Glomerular visceral epithelial cell (primary cell): ENCODE results near the gene ADCY10.
"Not testable (repeated sequence)": the region's sequence is repeated elsewhere in the genome, so short reads cannot be mapped to it uniquely, and the experiment has no call there.

Experiments
- DNase-seq: peaks from one replicate; pipeline ENCODE4 v3.0.0-alpha.2; 2016; ENCODE audit errors: extremely low spot score

Gene ADCY10

DNA sequence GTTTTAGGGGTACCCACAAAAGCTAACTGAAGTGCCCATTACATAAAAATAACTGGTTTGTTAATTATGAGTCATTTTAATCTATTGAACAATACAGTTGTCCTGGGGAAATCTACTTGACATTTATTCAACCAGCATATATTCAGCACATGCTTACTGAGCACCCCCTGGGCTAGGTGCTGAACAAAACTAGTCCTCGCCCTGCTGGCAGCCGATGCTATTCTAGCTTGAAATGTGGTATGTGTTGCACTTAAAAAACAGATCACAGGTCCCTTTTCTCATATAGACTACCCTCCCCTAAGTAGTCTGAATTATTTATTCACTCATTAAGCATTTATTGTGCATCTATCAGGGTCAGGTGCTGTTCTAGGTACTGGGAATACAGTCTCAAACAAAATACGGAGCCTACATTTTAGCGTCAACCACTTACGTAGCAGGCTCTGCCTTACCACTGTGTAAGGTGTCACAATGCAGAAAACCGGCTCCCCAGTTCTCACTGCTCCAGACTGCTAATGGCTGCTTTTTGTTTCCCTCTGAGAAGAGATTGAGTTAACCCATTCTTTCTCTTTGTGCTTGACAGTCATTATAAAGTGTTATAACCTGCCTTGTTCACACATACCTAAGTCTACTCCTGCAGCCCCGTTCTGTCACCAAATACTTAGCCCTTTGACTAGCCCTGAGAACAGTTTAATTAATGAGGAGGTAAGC is 57.1 kb downstream of the ADCY10 start:
- DNase-seq, result no peak

DNA sequence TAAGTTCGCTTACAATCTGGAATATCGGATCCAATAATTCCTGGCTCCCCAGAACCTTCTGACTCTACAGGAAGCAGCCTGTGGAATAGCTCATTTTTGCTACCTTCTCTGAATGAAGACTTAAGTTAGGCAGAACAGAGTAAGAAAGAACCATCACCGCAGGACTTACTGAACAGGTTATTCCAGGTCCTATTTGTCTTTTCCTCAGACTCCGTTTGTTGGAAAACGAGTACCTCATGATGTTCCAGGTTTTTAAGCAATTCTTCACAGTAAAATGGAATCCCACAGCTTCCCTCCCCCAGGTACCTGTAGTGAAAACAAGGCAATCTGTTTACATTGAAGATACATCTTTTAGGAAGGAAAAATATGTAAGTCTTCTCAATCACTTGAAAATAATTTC is 59.8 kb downstream of the ADCY10 start:
- no peak for DNase-seq

DNA sequence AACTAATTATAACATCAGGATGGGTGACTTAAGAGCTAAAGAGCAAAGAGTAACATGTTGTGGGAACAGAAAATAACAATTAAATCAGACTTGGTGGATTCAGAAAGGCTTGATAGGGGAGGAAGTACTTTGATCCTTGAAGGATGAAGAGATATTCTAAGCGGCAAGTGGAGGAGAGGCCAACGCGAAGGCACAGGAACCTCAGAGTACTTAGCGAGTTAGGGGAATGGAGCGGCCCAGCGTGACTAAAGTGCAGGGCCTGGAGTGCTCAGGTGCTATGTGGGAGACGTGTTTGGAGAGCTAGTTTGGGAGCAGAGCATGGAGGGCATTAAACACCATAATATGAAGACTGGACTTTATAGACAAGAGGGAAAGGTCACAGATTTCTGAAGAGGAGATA is 64.3 kb downstream of the ADCY10 start:
- no peak for DNase-seq

DNA sequence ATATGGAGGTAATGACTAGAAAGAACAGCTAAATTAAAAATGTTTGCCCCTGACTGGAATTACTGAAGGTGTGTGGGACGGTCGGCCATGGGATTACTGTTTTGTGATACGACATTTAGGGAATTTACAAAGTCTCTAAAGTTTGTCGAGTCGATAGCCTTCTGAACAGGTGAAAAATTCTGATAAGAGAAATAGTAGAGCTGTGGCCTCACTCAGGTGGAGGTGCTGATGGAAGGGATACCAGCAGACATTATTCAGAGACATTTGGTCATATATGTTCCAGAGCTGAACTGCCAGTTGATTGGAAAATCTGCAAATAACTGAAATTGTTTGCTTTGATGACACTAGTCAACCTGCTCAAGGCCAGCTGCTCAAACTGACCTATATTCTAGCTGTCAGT is 71.1 kb downstream of the ADCY10 start:
- DNase-seq, result no peak

DNA sequence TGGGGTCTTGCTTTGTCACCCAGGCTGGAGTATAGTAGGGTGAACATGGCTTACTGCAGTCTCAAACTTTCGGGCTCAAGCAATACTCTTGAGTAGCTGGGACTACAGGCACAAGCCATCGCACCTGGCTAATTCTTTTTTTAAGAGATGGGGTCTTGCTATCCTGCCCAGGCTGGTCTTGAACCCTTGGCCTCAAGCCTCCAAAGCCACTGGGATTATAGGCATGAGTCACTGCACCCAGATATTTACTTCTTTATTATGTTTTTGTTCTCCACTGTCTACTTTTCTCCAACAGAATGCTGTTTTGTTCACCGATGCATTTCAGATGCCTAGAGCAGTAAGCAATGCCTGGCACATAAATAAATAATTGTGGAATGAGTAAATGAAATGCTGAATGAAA is 72.4 kb downstream of the ADCY10 start:
- DNase-seq, result no peak

DNA sequence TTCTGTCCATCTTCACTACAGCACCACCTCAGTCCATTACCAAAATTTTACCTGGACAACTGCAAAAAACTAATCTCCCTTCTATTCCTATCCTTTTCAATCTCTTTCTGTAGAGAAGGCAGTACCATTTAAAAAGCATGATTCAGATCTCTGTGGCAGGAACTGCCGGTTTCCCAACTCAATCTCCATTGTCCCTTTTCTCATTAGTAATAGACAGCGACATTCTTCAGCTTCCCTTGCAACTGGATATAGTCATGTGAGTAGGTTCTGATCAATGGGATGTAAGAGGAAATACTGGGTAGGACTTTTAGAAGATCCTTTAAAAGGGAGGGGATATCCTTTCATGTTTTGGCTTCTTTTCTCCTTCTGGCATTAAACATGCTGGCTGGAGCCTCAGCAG is 74.9 kb downstream of the ADCY10 start:
- no peak for DNase-seq

DNA sequence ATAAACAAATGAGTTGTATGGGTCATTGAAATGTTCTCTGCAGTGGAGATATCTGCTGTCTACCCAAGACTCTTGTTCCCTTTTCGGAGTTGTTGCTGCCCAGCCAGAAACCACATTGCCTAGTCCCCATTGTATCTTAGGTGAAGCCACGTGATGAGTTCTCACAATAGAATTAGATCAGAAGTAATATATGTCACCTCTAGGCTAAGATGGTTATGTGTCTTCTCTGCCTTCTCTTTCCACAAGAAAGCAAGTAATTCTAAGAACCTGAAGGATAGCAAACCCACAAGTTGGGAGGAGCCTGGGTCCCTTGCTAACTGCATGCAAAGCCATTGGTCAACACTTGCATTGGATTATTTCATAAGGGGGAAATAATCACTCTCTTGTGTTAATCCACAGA is 76.6 kb downstream of the ADCY10 start:
- DNase-seq, result no peak

DNA sequence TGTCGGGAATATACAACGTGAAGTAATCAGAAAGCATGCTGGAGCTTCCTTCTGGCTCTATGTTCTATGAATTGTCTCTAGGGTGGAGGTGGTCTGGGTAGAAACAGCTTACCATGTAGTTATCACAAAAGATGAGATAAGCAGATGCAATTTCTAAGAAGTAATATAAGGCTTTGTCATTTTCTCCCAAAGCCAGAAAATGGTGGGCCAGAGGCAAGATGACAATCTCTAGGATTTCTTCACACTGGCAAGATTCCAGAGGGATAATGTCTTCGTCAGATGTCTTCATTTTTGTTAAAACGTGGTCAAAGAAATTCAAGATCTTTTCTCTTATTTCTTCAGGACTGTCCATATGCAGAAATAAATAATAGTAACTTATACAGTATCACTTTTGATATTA is 77.7 kb downstream of the ADCY10 start:
- no peak for DNase-seq

DNA sequence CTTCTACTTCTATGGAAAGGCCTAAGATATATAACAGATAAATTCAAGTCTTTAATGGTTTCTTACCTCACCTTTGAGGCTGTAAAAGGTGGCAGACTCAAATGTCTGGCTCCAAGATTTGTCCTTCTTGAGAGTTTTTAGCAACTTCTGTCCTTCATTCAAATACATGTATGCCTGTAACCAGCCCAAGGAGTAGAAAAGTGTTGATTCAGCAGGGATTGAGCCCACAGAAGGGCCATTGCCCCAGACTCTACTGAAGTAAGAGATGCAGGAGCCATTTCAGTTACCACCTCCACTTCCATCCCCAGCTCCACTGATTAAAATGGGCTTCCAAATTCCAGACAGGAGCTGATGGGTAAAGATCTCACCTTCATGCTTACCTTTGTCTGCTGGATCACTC is 80.0 kb downstream of the ADCY10 start:
- DNase-seq, result no peak

DNA sequence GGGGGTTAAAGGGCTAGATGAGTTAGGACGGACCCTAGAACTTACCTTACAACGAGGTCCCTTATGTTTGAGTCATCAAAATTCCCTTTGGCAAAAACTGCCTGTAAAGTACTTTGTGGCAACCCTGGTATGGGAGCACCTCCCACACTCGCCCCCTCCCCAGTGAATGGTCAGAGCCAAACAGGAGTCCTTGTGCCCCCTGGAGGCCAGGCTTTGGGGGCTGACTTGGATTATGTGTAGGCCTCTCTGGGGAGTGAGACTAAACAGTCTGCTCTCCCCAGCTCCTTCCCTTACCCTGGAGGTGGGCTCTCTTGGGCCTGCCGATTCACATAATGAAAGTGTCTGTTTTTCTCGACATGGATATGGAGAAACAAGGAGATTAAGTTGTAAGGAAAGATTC is 81.2 kb downstream of the ADCY10 start:
- DNase-seq, result no peak

DNA sequence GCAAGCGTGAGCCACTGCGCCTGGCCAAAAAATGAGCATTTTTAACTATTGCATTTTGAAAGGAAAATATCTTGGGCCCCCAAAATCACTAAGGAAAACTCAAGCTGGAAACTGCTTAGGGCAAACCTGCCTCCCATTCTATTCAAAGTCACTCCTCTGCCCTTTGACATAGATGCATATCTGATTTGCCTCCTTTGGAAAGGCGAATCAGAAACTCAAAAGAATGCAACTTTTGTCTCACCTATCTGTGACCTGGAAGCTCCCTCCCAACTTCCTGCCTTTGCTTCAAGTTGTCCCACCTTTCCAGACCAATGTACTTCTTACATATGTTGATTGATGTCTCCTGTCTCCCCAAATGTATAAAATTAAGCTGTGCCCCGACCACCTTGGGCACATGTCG is 83.3 kb downstream of the ADCY10 start:
- not testable (repeated sequence) for DNase-seq

DNA sequence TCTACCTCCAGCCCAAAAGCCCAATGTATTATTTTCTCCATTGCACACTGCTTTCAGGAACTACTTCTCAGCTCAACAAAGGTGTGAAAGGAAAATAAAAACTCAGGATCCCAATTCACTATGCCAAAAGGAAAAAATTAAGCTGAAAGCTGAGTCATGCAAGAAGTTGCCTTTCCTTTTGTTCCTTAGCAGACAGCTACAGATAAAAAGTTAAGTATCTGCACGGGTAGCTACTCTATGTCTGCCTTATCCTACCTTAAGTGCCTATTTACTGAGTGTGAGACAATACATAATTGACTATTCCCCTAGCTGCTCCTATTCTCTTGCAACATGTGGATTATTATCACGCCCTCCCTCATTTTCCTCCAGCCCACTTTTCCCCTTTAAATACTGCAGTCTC is 84.1 kb downstream of the ADCY10 start:
- DNase-seq, result no peak

DNA sequence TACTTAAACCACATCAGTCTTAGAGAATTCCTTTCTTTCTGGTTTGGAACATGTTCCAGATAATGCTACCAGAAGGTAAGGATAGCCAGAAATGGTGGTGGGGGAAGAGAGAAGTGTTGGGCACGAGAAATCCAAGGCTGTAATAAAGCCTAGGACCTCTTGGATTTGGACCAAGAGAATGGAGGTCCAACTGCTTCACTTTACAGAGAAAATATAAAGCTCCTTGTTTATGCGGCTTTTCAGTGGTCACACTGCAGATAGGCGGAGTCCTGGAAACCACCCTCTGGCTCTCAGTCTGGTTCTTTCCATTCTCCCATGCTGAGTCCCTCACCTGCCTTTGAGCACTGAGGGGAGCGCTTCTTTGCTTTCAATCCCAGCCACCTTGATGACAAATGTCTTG is 87.8 kb downstream of the ADCY10 start:
- DNase-seq, result no peak

DNA sequence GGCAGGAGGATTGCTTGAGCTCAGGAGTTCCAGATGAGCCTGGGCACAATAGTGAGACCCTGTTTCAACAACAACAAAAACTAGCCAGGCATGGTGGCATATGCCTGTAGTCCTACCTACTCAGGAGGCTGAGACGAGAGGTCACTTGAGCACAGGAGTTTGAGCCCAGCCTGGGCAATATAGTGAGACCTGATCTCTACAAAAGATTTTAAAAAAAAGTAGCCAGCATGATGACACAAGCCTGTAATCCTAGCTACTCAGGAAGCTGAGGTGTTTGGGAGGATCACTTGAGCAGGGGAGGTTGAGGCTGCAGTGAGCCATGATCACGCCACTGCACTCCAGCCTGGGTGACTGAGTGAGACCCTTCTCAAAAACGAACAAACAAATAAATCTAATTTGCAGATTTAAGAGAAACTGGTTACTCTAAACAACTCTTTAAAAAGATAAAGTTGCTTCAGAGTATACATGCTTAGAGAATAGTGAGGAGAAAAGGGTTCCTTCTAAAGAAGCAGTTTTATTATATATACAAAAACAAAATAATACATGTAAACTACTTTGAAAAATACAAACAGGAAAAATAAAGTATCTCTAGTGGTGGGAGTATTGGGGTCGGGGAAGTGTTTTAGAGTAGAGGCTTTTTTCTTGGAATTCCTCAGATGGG is 88.4 kb downstream of the ADCY10 start:
- DNase-seq, result no peak

DNA sequence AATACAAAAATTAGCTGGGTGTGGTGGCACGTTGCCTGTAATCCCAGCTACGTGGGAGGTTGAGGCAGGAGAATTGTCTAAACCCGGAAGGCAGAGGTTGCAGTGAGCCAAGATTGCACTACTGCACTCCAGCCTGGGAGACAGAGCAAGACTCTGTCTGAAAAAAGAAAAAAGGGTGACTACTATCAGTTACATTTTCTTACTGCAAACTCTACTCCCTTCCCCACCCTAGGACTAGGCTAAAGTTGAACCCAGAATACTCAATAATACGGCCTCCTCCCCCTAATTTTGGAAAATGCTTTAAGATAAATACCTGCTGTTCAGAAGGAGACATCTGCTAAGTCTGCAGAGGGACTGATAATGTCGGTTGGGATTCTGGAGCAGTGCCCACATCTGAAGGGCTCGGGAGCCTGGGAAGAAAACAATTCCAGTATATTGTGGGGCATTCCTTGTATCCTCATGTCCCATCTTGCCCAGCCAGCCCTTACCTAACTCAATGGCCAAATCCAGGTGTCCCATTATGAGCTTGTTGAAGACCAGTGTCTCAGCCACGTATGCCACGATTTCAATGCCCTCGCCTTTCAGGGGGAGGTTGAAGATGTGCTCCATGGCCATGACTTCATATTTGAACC is 89.7 kb downstream of the ADCY10 start:
- DNase-seq, result no peak

DNA sequence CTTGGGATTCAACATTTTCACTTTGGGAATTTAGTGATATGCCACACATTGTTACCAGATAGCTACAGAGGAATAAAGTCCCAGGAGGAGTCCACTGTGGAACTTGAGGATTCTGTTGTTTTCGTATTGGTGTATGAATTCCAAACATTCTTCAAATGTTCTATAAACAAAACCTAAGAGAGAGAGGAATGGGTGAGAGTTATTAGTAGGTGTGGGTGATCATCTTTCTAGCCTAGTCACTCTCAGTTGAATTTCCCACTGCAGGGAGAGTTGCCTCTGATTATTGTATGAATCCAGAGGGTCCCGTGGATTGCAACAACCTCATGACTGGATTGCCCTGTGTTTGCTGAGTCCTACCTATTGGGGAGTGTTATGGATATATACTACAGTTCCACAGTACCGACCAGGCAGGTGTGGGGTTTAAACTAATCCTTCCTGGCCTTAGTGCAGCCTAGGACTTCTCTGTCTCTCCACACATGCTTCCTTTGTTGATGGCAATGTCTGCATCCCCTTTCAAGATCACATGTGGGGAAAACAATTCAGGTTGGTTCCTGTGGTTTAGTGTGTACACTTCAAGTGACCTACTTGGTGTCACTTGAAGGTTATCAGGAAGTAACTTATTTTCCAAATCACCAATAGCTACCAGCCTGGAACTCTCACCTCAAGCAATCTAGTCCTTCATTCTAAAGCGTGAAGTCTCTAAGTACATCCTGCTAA is 91.8 kb downstream of the ADCY10 start:
- no peak for DNase-seq

DNA sequence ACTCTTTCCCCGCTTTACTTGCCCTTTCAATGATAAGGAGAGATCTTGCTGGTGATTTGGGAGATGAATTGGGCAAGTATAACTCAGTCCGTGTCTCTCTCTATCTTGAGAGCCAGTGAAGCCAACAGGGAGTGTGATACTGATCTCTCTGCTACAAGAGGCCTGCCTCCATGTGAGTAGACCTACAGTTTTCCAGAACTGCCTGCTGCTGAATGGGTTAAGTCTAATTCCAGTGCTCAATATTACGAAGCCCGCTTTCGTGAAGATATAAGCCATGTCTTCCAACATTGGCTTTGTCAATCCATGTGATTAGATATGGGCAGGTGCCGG is 92.6 kb downstream of the ADCY10 start:
- DNase-seq, result no peak

DNA sequence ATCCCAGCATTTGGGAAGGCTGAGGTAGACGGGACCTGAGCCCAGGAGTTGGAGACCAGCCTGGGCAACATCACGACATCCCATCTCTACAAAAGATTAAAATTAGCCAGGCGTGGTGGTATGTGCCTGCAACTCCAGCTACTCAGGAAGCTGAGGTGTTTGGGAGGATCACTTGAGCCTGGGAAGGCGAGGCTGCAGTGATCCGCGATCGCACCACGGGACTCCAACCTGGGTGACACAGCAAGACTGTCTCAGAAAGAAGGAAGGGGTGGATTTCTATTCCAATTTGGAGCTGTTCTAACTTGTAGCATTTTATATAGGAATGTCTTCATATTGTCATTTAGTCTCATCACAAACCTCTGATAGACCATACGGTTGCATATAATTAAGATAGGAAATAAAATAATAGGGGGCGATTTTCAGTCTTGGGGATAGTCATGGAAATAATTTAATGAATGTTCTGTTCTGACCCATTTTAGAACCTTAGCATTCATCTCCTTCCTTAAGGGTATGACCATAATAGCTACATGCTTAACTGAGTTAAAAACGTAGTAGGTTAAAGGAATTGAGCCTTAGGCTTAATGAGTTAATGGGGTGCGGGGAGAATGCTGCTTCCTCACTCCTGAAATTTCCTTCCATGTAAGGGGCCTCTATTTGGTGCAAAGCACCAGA is 93.1 kb downstream of the ADCY10 start:
- peak; percentile 54 for DNase-seq

DNA sequence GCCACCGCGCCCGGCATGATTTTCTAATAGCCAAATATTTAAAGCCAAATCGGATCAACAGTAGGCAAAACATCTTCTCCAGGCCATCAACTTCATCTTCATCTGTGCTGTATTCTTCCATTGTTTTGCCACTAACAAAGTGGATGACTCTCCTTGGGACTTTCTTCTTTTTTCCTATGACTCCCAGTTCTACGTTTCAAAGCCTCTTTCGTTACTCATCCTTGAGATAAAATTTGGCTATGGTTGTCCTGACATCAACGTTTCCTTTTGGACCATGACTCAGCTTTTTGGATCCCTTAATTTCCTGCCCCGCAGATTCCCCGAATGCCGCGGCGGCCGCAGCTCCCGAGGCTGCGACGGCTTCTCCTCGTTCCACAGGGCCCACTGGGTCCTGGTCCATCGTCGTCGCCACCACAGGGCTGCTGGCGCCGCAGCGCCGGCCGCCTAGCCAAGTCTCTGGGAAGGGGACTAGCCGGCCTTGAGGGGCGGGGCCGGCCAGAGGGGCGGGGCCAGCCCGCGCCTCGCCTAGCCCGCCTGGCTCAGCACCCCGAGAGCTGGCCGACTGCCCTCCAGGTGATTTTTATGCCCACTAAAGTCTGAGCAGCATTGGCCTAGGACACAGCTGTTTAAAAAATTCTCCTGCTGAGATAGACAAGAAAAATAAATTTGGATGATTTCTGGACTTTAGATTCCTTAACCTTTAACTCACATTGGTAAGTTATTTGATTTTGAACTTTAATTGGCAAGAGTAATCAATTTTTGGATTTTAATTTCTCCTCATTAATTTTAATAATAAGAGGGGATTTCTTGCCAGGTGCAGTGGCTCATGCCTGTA is 93.9 kb downstream of the ADCY10 start:
- peak; percentile 95 for DNase-seq

DNA sequence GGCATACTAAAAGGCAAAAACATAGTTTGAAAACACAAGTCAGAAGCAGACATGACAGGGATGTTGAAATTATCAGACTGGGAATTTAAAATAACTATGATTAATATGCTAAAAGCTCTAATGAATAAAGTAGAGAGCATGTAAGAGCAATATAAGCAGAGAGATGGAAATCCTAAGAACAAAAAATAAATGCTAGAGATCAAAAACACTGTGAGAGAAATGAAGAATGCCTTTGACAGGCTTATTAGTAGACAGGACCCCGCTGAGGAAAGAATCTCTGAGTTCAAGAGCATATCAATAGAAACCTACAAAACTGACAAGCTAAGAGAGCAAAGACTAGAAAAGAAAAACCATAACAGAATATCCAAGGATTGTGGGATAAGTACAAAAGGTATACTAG is 98.3 kb downstream of the ADCY10 start:
- DNase-seq, result no peak

DNA sequence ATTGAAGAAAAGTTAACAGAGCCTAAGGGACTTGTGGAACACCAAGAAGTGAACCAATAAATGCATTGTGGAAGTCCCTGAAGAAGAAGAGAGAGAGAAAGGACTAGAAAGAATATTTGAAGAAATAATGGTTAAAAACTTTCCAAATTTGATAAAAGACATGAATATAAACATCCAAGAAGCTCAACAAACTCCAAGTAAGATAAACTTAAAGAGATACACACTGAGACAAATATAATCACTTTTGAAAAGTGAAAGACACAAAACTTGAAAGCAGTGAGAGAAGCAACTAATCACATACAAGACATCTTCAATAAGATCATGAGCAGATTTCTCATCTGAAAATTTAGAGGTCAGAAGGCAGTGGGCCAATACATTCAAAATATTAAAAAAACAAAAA is 101.0 kb downstream of the ADCY10 start:
- no peak for DNase-seq
